ENCODE results near the gene TCF15. TPM values are rescaled to one million over a fixed set of nuclear protein-coding genes. Genes with fewer than 3 reads are reported as not detected.
A peak's percentile ranks its signal among the peaks of the same experiment; 100 is the strongest.

The TCF15 gene
- total and polyA plus RNA-seq, 2 of the 13 experiments (the other 11 are each of a cell fraction or from before 2014, with no cell fraction given): not detected

DNA sequence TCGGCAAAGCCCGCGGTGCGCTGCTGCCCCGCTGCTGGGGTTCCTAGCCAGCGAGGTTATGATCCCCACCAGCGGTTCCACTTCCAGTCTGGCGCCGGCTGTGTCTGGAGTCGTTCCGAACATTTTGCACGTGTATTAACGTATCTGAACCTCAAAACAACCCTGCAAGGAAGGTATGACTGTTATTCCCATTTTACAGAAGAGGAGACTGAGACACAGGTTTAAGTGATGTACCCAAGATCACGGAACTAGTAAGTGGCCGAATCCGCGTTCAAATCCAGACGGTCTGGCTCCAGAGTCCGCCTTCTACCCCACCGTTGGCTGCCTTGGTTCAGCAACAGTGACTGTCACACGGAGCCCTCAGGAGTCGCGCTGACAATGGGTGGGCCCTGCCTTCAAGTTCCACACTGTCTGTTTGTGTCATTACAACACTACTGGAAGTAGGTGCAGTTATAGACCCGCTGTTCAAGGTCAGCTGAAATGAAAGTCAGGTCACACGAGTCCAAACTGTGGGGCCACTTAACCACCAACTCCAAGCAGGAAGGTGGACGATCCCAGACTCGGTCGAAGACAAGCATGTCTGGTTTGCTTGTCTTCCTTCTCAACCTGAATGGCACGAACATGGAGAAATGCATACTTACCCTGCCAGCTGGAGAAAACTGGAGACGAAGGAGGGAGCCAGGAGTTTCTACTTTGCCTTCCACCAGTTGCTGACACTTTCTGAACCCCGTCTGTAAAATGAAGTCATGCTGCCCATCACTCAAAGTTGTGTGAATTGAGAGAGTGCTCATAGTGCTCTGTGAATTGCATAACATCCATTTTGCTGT, 43.7 kb upstream of the TCF15 start (continued):
- 0 out of 2 replicates have a peak, but pooled peaks have one; percentile 33 for TF ChIP-seq ZNF235 (CRISPR knock-in tag; IDR thresholded peaks at IDR 0.05; ENCODE audit: borderline replicate concordance)
- no peak for TF ChIP-seq SNAI1 (CRISPR knock-in tag; IDR thresholded peaks at IDR 0.05; ENCODE audit: borderline replicate concordance)
- TF ChIP-seq, protein P1, sequence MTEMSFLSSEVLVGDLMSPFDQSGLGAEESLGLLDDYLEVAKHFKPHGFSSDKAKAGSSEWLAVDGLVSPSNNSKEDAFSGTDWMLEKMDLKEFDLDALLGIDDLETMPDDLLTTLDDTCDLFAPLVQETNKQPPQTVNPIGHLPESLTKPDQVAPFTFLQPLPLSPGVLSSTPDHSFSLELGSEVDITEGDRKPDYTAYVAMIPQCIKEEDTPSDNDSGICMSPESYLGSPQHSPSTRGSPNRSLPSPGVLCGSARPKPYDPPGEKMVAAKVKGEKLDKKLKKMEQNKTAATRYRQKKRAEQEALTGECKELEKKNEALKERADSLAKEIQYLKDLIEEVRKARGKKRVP (CRISPR knock-in tag; IDR thresholded peaks at IDR 0.05): 0 out of 4 replicates have a peak, but pooled peaks of 1 of the 2 experiments have one; percentile 7
- TF ChIP-seq ELF1 (CRISPR knock-in tag; IDR thresholded peaks at IDR 0.05): no peak; the same call in 1 of the 2 replicates
- TF ChIP-seq HNRNPLL (IDR thresholded peaks at IDR 0.05; ENCODE audit: low read depth, low read length, poor library complexity, severe bottlenecking): peak; percentile 9
- TF ChIP-seq PRPF4 (IDR thresholded peaks at IDR 0.05; ENCODE audit: low read depth, low read length, poor library complexity, severe bottlenecking): no peak
- no peak for TF ChIP-seq SP1 (IDR thresholded peaks at IDR 0.05)
- no peak; the same call in 1 of the 2 replicates for TF ChIP-seq SP1 (CRISPR knock-in tag; IDR thresholded peaks at IDR 0.05)
- peak; percentile 85 for TF ChIP-seq RXRA (CRISPR knock-in tag; IDR thresholded peaks at IDR 0.05)
- TF ChIP-seq, protein P2, sequence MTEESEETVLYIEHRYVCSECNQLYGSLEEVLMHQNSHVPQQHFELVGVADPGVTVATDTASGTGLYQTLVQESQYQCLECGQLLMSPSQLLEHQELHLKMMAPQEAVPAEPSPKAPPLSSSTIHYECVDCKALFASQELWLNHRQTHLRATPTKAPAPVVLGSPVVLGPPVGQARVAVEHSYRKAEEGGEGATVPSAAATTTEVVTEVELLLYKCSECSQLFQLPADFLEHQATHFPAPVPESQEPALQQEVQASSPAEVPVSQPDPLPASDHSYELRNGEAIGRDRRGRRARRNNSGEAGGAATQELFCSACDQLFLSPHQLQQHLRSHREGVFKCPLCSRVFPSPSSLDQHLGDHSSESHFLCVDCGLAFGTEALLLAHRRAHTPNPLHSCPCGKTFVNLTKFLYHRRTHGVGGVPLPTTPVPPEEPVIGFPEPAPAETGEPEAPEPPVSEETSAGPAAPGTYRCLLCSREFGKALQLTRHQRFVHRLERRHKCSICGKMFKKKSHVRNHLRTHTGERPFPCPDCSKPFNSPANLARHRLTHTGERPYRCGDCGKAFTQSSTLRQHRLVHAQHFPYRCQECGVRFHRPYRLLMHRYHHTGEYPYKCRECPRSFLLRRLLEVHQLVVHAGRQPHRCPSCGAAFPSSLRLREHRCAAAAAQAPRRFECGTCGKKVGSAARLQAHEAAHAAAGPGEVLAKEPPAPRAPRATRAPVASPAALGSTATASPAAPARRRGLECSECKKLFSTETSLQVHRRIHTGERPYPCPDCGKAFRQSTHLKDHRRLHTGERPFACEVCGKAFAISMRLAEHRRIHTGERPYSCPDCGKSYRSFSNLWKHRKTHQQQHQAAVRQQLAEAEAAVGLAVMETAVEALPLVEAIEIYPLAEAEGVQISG (CRISPR knock-in tag; IDR thresholded peaks at IDR 0.05): no peak
- TF ChIP-seq ZNF746 (CRISPR knock-in tag; IDR thresholded peaks at IDR 0.05): no peak; the same call in 1 of the 2 replicates
- no peak for TF ChIP-seq HOXA9 (CRISPR knock-in tag; IDR thresholded peaks at IDR 0.05; ENCODE audit: borderline replicate concordance)
- TF ChIP-seq RBAK (CRISPR knock-in tag; IDR thresholded peaks at IDR 0.05): no peak
- TF ChIP-seq ZNF562 (CRISPR knock-in tag; IDR thresholded peaks at IDR 0.05; ENCODE audit: borderline replicate concordance): no peak
- TF ChIP-seq, protein P3, sequence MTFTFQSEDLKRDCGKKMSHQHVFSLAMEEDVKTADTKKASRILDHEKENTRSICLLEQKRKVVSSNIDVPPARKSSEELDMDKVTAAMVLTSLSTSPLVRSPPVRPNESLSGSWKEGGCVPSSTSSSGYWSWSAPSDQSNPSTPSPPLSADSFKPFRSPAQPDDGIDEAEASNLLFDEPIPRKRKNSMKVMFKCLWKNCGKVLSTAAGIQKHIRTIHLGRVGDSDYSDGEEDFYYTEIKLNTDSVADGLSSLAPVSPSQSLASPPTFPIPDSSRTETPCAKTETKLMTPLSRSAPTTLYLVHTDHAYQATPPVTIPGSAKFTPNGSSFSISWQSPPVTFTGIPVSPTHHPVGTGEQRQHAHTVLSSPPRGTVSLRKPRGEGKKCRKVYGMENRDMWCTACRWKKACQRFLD (CRISPR knock-in tag; IDR thresholded peaks at IDR 0.05; ENCODE audit: borderline replicate concordance): no peak
- no peak for TF ChIP-seq ZNF234 (CRISPR knock-in tag; conservative IDR thresholded peaks at IDR 0.05)
- TF ChIP-seq ZNF737 (CRISPR knock-in tag; IDR thresholded peaks at IDR 0.05; ENCODE audit: borderline replicate concordance): peak; percentile 76; the same call in 1 of the 2 replicates
- TF ChIP-seq ZNF20 (CRISPR knock-in tag; IDR thresholded peaks at IDR 0.05): peak; percentile 93; the same call in 1 of the 2 replicates
- TF ChIP-seq ZNF431 (CRISPR knock-in tag; IDR thresholded peaks at IDR 0.05; ENCODE audit: borderline replicate concordance, low read depth): no peak
- no peak for TF ChIP-seq HNF4G (IDR thresholded peaks at IDR 0.05; ENCODE audit: borderline replicate concordance, low read depth, low read length)
- peak; percentile 62; the same call in 1 of the 2 replicates for TF ChIP-seq HNF4G (CRISPR knock-in tag; IDR thresholded peaks at IDR 0.05; ENCODE audit: borderline replicate concordance, low read depth)
- TF ChIP-seq, protein P4, sequence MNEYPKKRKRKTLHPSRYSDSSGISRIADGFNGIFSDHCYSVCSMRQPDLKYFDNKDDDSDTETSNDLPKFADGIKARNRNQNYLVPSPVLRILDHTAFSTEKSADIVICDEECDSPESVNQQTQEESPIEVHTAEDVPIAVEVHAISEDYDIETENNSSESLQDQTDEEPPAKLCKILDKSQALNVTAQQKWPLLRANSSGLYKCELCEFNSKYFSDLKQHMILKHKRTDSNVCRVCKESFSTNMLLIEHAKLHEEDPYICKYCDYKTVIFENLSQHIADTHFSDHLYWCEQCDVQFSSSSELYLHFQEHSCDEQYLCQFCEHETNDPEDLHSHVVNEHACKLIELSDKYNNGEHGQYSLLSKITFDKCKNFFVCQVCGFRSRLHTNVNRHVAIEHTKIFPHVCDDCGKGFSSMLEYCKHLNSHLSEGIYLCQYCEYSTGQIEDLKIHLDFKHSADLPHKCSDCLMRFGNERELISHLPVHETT (CRISPR knock-in tag; conservative IDR thresholded peaks at IDR 0.05): no peak; the same call in none of the 2 replicates
- TF ChIP-seq PHF20 (CRISPR knock-in tag; IDR thresholded peaks at IDR 0.05): no peak

Measured in HepG2 (cell line).